Measurements from ENCODE around the gene SEMA6D. TPM values are rescaled to one million over a fixed set of nuclear protein-coding genes. Genes with fewer than 3 reads are reported as not detected.
A peak's percentile ranks its signal among the peaks of the same experiment; 100 is the strongest.

SEMA6D gene
- total RNA-seq, 1 donor from 2014 or later: 54.3 TPM

GRCh38 chr15:47718497-47719437, 1.5 kb downstream of the SEMA6D start:
- Mint-ChIP-seq H3K27me3 (ENCODE audit: low read depth) (no peaks in the 10 kb centered on the region), H3K4me1 (peaks cover 55% of the 10 kb centered on the region), H3K36me3 (peaks cover 2% of the 10 kb centered on the region), H3K27ac (peak overlapping the region; percentile 93), H3K4me3 (peak overlapping the region; percentile 95), H3K9me3 (no peaks in the 10 kb centered on the region)
- DNase-seq (ENCODE audit: low spot score in 2 of 2, unreplicated experiment in 2 of 2): no peak
- TF ChIP-seq CTCF (IDR thresholded peaks at IDR 0.05; ENCODE audit: unreplicated experiment): no peak

GRCh38 chr15:47719730-47720129, 2.4 kb downstream of the SEMA6D start:
- Mint-ChIP-seq H3K27me3 (ENCODE audit: low read depth) (no peaks in the 10 kb centered on the region), H3K4me1 (peaks cover 59% of the 10 kb centered on the region), H3K27ac (peak overlapping the region; percentile 93), H3K36me3 (peaks cover 2% of the 10 kb centered on the region), H3K9me3 (no peaks in the 10 kb centered on the region), H3K4me3 (peak overlapping the region; percentile 95)
- no peak for DNase-seq (ENCODE audit: low spot score in 2 of 2, unreplicated experiment in 2 of 2)
- no peak for TF ChIP-seq CTCF (IDR thresholded peaks at IDR 0.05; ENCODE audit: unreplicated experiment)

GRCh38 chr15:47720555-47720954, 3.2 kb downstream of the SEMA6D start:
- H3K27ac Mint-ChIP-seq: peak overlapping the region; percentile 41
- no peak for TF ChIP-seq CTCF (IDR thresholded peaks at IDR 0.05; ENCODE audit: unreplicated experiment)
- peak overlapping the region; percentile 95 for H3K4me3 Mint-ChIP-seq
- H3K36me3 Mint-ChIP-seq: peaks cover 2% of the 10 kb centered on the region
- H3K27me3 Mint-ChIP-seq (ENCODE audit: low read depth): no peaks in the 10 kb centered on the region
- DNase-seq (ENCODE audit: low spot score in 2 of 2, unreplicated experiment in 2 of 2): no peak
- no peaks in the 10 kb centered on the region for H3K9me3 Mint-ChIP-seq
- peaks cover 60% of the 10 kb centered on the region for H3K4me1 Mint-ChIP-seq

GRCh38 chr15:47721676-47722075, 4.4 kb downstream of the SEMA6D start:
- no peak for DNase-seq (ENCODE audit: low spot score in 2 of 2, unreplicated experiment in 2 of 2)
- Mint-ChIP-seq H3K27ac (peak overlapping the region; percentile 35), H3K27me3 (ENCODE audit: low read depth) (no peaks in the 10 kb centered on the region), H3K9me3 (no peaks in the 10 kb centered on the region), H3K4me1 (peaks cover 59% of the 10 kb centered on the region), H3K4me3 (no peak overlapping the region), H3K36me3 (peaks cover 2% of the 10 kb centered on the region)
- TF ChIP-seq CTCF (IDR thresholded peaks at IDR 0.05; ENCODE audit: unreplicated experiment): no peak

- no peak for TF ChIP-seq CTCF (IDR thresholded peaks at IDR 0.05; ENCODE audit: unreplicated experiment)
- no peak overlapping the region for H3K4me3 Mint-ChIP-seq
Measured at GRCh38 chr15:47724346-47724745, 7.0 kb downstream of the SEMA6D start.

More at GRCh38 chr15:47724346-47724745, 7.0 kb downstream of the SEMA6D start:
- Mint-ChIP-seq H3K27me3 (ENCODE audit: low read depth) (no peaks in the 10 kb centered on the region), H3K4me1 (peaks cover 68% of the 10 kb centered on the region), H3K36me3 (peaks cover 2% of the 10 kb centered on the region), H3K9me3 (no peaks in the 10 kb centered on the region), H3K27ac (no peak overlapping the region)
- no peak for DNase-seq (ENCODE audit: low spot score in 2 of 2, unreplicated experiment in 2 of 2)
